Astrocyte (in vitro differentiated cells and primary cell): ENCODE results near the gene FBN2. TPM values are rescaled to one million over a fixed set of nuclear protein-coding genes. Genes with fewer than 3 reads are reported as not detected.

Source experiments
- DNase-seq: peaks from one replicate; pipeline ENCODE4 v3.0.0-alpha.2; 2010; ENCODE audit warnings: low read depth
- FAIRE-seq: peaks from 2 replicates; lab custom pipeline; 2011; peaks lifted over from hg19 to GRCh38; lab: Jason Lieb, UNC
- H2AFZ ChIP-seq: 2 replicates; pipeline ENCODE4 v1.6.0; 2012; ENCODE audit warnings: low read depth, low read length, inconsistent platforms
- H3K27ac ChIP-seq: 2 replicates; pipeline ENCODE4 v1.5.1; 2011; ENCODE audit warnings: low read depth, low read length, inconsistent platforms
- H3K27me3 ChIP-seq: 2 replicates; pipeline ENCODE4 v1.6.0; 2011; ENCODE audit warnings: low read length, inconsistent platforms; ENCODE audit not compliant: insufficient read depth
- H3K36me3 ChIP-seq: 2 replicates; pipeline ENCODE4 v1.5.1; 2011; ENCODE audit warnings: low read length, inconsistent platforms; ENCODE audit not compliant: insufficient read depth
- H3K4me1 ChIP-seq: 2 replicates; pipeline ENCODE4 v1.5.1; 2011; ENCODE audit warnings: low read length, inconsistent platforms; ENCODE audit not compliant: insufficient read depth
- H3K4me2 ChIP-seq: 2 replicates; pipeline ENCODE4 v1.6.0; 2012; ENCODE audit warnings: low read length, inconsistent platforms
- H3K4me3 ChIP-seq: 2 replicates; pipeline ENCODE4 v1.5.1; 2011; ENCODE audit warnings: low read depth, mild to moderate bottlenecking, low read length, inconsistent platforms; ENCODE audit not compliant: insufficient read depth
- H3K79me2 ChIP-seq: 2 replicates; pipeline ENCODE4 v1.6.0; 2012; ENCODE audit warnings: mild to moderate bottlenecking, low read length, inconsistent platforms; ENCODE audit not compliant: insufficient read depth
- H3K9ac ChIP-seq: 2 replicates; pipeline ENCODE4 v1.6.0; 2012; ENCODE audit warnings: mild to moderate bottlenecking, low read length, inconsistent platforms
- H3K9me3 ChIP-seq: 2 replicates; pipeline ENCODE4 v1.5.1; 2012; ENCODE audit warnings: low read depth, mild to moderate bottlenecking, low read length, inconsistent platforms; ENCODE audit not compliant: insufficient read depth
- H4K20me1 ChIP-seq: 2 replicates; pipeline ENCODE4 v1.6.0; 2012; ENCODE audit warnings: low read length, inconsistent platforms; ENCODE audit not compliant: insufficient read depth
- H3K27ac Mint-ChIP-seq: one replicate; pipeline ENCODE4 v1.8.0; 2021; ENCODE audit warnings: mild to moderate bottlenecking, mixed read lengths; ENCODE audit not compliant: unreplicated experiment
- H3K27me3 Mint-ChIP-seq: one replicate; pipeline ENCODE4 v1.8.0; 2021; ENCODE audit warnings: low read depth, mixed read lengths; ENCODE audit not compliant: unreplicated experiment
- H3K36me3 Mint-ChIP-seq: one replicate; pipeline ENCODE4 v1.8.0; 2021; ENCODE audit warnings: low read depth, mixed read lengths; ENCODE audit not compliant: unreplicated experiment
- H3K4me1 Mint-ChIP-seq: one replicate; pipeline ENCODE4 v1.8.0; 2021; ENCODE audit warnings: low read depth, mixed read lengths; ENCODE audit not compliant: unreplicated experiment
- H3K4me3 Mint-ChIP-seq: one replicate; pipeline ENCODE4 v1.8.0; 2021; ENCODE audit warnings: mild to moderate bottlenecking, moderate library complexity, mixed read lengths; ENCODE audit not compliant: unreplicated experiment
- H3K9me3 Mint-ChIP-seq: one replicate; pipeline ENCODE4 v1.8.0; 2021; ENCODE audit warnings: mild to moderate bottlenecking, mixed read lengths; ENCODE audit not compliant: unreplicated experiment
- CTCF ChIP-seq: IDR thresholded peaks from 2 replicates; pipeline ENCODE4 v1.5.1; 2011; ENCODE audit warnings: low read depth, mild to moderate bottlenecking, inconsistent platforms, low read length, moderate library complexity; ENCODE audit not compliant: insufficient read depth
- EZH2 ChIP-seq: IDR thresholded peaks from 2 replicates; pipeline ENCODE4 v1.6.1; 2012; ENCODE audit warnings: mild to moderate bottlenecking, low read length, inconsistent platforms; ENCODE audit not compliant: insufficient read depth
- total RNA-seq: library from RNA; stranded (reverse); gene quantifications from 2 replicates; pipeline ENCODE4 v1.2.1, GENCODE V29; 2021

Gene FBN2
- total RNA-seq, 1 donor from 2014 or later = 176 TPM

GRCh38 chr5:128435861-128436260 is 102.2 kb downstream of the FBN2 start:
- peaks cover 12% of the 10 kb centered on the region for H3K4me1 Mint-ChIP-seq
- H3K9me3 Mint-ChIP-seq = no peaks in the 10 kb centered on the region
- Histone ChIP-seq H3K4me1 (peaks cover 8% of the 10 kb centered on the region), H3K4me2 (no peak overlapping the region), H3K79me2 (no peaks in the 10 kb centered on the region), H3K9ac (no peak overlapping the region), H3K27ac (no peak overlapping the region), H3K9me3 (no peaks in the 10 kb centered on the region), H3K36me3 (no peaks in the 10 kb centered on the region), H3K4me3 (no peak overlapping the region), H4K20me1 (no peaks in the 10 kb centered on the region), H2AFZ (no peak overlapping the region), H3K27me3 (no peaks in the 10 kb centered on the region)
- H3K27ac Mint-ChIP-seq = peak overlapping the region; percentile 98
- peaks cover 1% of the 10 kb centered on the region for H3K36me3 Mint-ChIP-seq
- no peak for DNase-seq
- TF ChIP-seq CTCF (no peak), EZH2 (no peak)
- no peak for FAIRE-seq
- H3K27me3 Mint-ChIP-seq = no peaks in the 10 kb centered on the region
- no peak overlapping the region for H3K4me3 Mint-ChIP-seq

- no peaks in the 10 kb centered on the region for H3K9me3 ChIP-seq
- Mint-ChIP-seq H3K27ac (no peak overlapping the region), H3K27me3 (no peaks in the 10 kb centered on the region), H3K4me3 (no peak overlapping the region), H3K4me1 (peaks cover 11% of the 10 kb centered on the region), H3K36me3 (peaks cover 1% of the 10 kb centered on the region), H3K9me3 (no peaks in the 10 kb centered on the region)
- no peak overlapping the region for H3K27ac ChIP-seq
- no peak overlapping the region for H3K4me3 ChIP-seq
- FAIRE-seq = no peak
- no peak overlapping the region for H3K9ac ChIP-seq
- H3K79me2 ChIP-seq = no peaks in the 10 kb centered on the region
- no peaks in the 10 kb centered on the region for H3K27me3 ChIP-seq
- peaks cover 8% of the 10 kb centered on the region for H3K4me1 ChIP-seq
- no peaks in the 10 kb centered on the region for H3K36me3 ChIP-seq
- H4K20me1 ChIP-seq = no peaks in the 10 kb centered on the region
- H3K4me2 ChIP-seq = no peak overlapping the region
- no peak for TF ChIP-seq EZH2
- no peak for TF ChIP-seq CTCF
- no peak for DNase-seq
- H2AFZ ChIP-seq = no peak overlapping the region
Observed at GRCh38 chr5:128434993-128435392, 103.1 kb downstream of the FBN2 start.

GRCh38 chr5:128432913-128433440 is 105.1 kb downstream of the FBN2 start:
- Histone ChIP-seq H3K4me1 (peaks cover 8% of the 10 kb centered on the region), H3K4me3 (no peak overlapping the region), H3K9ac (no peak overlapping the region), H2AFZ (no peak overlapping the region), H3K36me3 (no peaks in the 10 kb centered on the region), H3K4me2 (no peak overlapping the region), H3K27ac (no peak overlapping the region), H4K20me1 (no peaks in the 10 kb centered on the region), H3K79me2 (no peaks in the 10 kb centered on the region), H3K27me3 (no peaks in the 10 kb centered on the region), H3K9me3 (no peaks in the 10 kb centered on the region)
- H3K36me3 Mint-ChIP-seq = peaks cover 1% of the 10 kb centered on the region
- H3K27ac Mint-ChIP-seq = no peak overlapping the region
- H3K9me3 Mint-ChIP-seq = peaks cover 2% of the 10 kb centered on the region
- TF ChIP-seq EZH2 = no peak
- TF ChIP-seq CTCF = no peak
- H3K4me3 Mint-ChIP-seq = no peak overlapping the region
- FAIRE-seq (no peak), DNase-seq (no peak)
- peaks cover 14% of the 10 kb centered on the region for H3K4me1 Mint-ChIP-seq
- no peaks in the 10 kb centered on the region for H3K27me3 Mint-ChIP-seq
